Measurements from ENCODE around the gene TTC27. TPM values are rescaled to one million over a fixed set of nuclear protein-coding genes. Genes with fewer than 3 reads are reported as not detected.

Gene TTC27
- polyA plus RNA-seq, 1 donor from 2014 or later, result 11.1 TPM

DNA sequence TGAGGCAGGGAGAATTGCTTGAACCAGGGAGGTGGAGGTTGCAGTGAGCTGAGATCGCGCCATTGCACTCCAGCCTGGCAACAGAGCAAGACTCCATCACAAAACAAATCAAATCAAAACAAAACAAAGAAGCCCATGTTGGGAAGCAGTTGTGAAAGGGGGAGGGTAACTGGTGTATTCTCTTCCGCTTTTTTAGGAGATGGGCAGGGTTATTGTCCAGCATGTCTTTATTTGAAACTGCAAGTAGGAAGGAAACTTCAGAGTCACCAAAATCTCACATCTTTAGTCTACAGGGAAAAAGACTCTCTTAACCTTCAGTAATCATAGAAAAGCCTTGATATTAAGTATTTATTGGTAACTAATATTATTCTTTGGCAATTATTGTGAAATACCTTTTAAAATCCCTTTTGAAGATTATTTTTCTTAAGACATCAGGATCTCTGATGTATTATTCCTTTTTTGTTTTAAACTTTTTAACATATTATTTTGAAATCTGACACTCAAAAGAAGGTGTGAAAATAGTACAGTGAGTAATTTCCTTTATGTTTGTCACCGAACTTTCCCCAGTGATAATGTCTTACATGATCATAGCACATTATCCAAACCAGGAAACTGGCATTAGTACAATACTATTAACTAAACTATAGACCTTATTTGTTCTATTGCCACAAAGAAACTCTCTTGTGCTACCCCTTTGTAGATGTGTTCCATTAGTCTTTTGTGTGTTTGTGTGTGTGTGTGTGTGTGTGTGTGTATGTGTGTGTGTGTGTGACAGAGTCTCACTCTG is 234.6 kb downstream of the TTC27 start (continued):
- no peak for TF ChIP-seq POLR2AphosphoS5 (IDR thresholded peaks at IDR 0.05)

DNA sequence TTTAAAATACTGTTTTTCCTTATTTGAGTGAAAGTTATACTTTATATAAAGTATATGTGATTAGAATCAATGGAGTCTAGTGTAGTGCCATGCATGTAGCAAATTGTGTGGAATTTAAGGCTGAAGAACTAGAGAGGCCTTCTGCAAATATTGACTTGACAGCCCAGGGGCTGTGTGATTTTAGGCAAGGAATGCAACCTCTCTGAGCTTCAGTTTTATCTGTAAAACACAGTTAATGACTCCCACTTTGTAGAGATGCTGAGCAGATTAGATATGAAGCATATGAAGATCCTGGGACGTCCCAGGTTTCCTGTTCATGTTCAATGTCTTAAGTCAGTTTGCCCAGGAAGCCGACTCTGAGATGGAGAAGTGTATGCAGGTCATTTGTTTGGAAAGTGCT is 235.5 kb downstream of the TTC27 start:
- Histone ChIP-seq H3K27ac (ENCODE audit: low read length) (no peak overlapping the region), H3F3A (ENCODE audit: insufficient read depth, low read length, poor library complexity, severe bottlenecking) (no peaks in the 10 kb centered on the region), H3K4me3 (ENCODE audit: low read length) (no peak overlapping the region), H3K9me2 (ENCODE audit: insufficient read depth, low read length) (no peaks in the 10 kb centered on the region), H3K36me3 (ENCODE audit: insufficient read depth, low read length) (no peaks in the 10 kb centered on the region), H2AFZ (ENCODE audit: low read depth, low read length) (no peak overlapping the region), H3K79me2 (replicated peaks; ENCODE audit: insufficient read depth, low read length) (no peaks in the 10 kb centered on the region), H3K27me3 (ENCODE audit: insufficient read depth, low read depth, low read length) (no peaks in the 10 kb centered on the region), H3K9me3 (ENCODE audit: low read length) (no peaks in the 10 kb centered on the region), H4K20me1 (ENCODE audit: insufficient read depth) (no peaks in the 10 kb centered on the region), H3K9ac (ENCODE audit: low read length) (no peak overlapping the region), H3K4me2 (ENCODE audit: low read length) (no peak overlapping the region)
- TF ChIP-seq EZH2 (IDR thresholded peaks at IDR 0.05; ENCODE audit: borderline replicate concordance, insufficient read depth, low read length, poor library complexity, severe bottlenecking) (no peak), POLR2AphosphoS5 (IDR thresholded peaks at IDR 0.05) (no peak), MXI1 (conservative IDR thresholded peaks at IDR 0.05; ENCODE audit: poor library complexity, severe bottlenecking) (no peak), SMC3 (conservative IDR thresholded peaks at IDR 0.05; ENCODE audit: poor library complexity) (no peak), EP300 (conservative IDR thresholded peaks at IDR 0.05; ENCODE audit: poor library complexity, severe bottlenecking) (no peak), RAD21 (conservative IDR thresholded peaks at IDR 0.05) (no peak)

DNA sequence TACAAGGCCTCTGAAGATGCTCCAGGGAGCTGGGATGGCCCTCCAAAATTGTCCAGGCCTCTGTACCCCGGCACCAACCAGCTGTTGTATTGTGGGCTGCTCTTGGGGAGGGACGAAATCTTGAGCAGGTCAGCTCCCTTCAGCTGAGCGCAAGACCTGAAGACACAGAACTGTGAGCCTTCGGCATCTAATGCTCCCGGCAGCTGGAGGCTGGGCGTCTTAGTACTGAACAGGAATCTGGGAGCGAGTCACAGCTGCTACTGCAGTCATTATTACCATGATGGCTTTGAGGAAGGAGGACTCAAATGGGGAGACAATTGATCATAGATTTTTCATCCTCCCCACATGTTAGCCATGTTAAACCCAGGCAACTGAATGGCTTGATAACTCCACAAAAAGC is 236.0 kb downstream of the TTC27 start:
- H3K4me3 ChIP-seq (ENCODE audit: low read length), result no peak overlapping the region
- no peaks in the 10 kb centered on the region for H3K27me3 ChIP-seq (ENCODE audit: insufficient read depth, low read depth, low read length)
- H4K20me1 ChIP-seq (ENCODE audit: insufficient read depth), result no peaks in the 10 kb centered on the region
- H3F3A ChIP-seq (ENCODE audit: insufficient read depth, low read length, poor library complexity, severe bottlenecking), result no peaks in the 10 kb centered on the region
- H3K9ac ChIP-seq (ENCODE audit: low read length), result no peak overlapping the region
- no peaks in the 10 kb centered on the region for H3K36me3 ChIP-seq (ENCODE audit: insufficient read depth, low read length)
- H3K9me3 ChIP-seq (ENCODE audit: low read length), result no peaks in the 10 kb centered on the region
- no peak overlapping the region for H3K4me2 ChIP-seq (ENCODE audit: low read length)
- H2AFZ ChIP-seq (ENCODE audit: low read depth, low read length), result no peak overlapping the region
- H3K27ac ChIP-seq (ENCODE audit: low read length), result no peak overlapping the region
- TF ChIP-seq POLR2AphosphoS5 (IDR thresholded peaks at IDR 0.05) (no peak), EP300 (conservative IDR thresholded peaks at IDR 0.05; ENCODE audit: poor library complexity, severe bottlenecking) (no peak), MXI1 (conservative IDR thresholded peaks at IDR 0.05; ENCODE audit: poor library complexity, severe bottlenecking) (no peak), TAF1 (IDR thresholded peaks at IDR 0.05; ENCODE audit: low read depth) (no peak), EZH2 (IDR thresholded peaks at IDR 0.05; ENCODE audit: borderline replicate concordance, insufficient read depth, low read length, poor library complexity, severe bottlenecking) (no peak), RAD21 (conservative IDR thresholded peaks at IDR 0.05) (no peak), SMC3 (conservative IDR thresholded peaks at IDR 0.05; ENCODE audit: poor library complexity) (no peak)
- TF ChIP-seq, protein P1, sequence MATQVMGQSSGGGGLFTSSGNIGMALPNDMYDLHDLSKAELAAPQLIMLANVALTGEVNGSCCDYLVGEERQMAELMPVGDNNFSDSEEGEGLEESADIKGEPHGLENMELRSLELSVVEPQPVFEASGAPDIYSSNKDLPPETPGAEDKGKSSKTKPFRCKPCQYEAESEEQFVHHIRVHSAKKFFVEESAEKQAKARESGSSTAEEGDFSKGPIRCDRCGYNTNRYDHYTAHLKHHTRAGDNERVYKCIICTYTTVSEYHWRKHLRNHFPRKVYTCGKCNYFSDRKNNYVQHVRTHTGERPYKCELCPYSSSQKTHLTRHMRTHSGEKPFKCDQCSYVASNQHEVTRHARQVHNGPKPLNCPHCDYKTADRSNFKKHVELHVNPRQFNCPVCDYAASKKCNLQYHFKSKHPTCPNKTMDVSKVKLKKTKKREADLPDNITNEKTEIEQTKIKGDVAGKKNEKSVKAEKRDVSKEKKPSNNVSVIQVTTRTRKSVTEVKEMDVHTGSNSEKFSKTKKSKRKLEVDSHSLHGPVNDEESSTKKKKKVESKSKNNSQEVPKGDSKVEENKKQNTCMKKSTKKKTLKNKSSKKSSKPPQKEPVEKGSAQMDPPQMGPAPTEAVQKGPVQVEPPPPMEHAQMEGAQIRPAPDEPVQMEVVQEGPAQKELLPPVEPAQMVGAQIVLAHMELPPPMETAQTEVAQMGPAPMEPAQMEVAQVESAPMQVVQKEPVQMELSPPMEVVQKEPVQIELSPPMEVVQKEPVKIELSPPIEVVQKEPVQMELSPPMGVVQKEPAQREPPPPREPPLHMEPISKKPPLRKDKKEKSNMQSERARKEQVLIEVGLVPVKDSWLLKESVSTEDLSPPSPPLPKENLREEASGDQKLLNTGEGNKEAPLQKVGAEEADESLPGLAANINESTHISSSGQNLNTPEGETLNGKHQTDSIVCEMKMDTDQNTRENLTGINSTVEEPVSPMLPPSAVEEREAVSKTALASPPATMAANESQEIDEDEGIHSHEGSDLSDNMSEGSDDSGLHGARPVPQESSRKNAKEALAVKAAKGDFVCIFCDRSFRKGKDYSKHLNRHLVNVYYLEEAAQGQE (IDR thresholded peaks at IDR 0.05; ENCODE audit: borderline replicate concordance), result no peak
- TF ChIP-seq, protein P2, sequence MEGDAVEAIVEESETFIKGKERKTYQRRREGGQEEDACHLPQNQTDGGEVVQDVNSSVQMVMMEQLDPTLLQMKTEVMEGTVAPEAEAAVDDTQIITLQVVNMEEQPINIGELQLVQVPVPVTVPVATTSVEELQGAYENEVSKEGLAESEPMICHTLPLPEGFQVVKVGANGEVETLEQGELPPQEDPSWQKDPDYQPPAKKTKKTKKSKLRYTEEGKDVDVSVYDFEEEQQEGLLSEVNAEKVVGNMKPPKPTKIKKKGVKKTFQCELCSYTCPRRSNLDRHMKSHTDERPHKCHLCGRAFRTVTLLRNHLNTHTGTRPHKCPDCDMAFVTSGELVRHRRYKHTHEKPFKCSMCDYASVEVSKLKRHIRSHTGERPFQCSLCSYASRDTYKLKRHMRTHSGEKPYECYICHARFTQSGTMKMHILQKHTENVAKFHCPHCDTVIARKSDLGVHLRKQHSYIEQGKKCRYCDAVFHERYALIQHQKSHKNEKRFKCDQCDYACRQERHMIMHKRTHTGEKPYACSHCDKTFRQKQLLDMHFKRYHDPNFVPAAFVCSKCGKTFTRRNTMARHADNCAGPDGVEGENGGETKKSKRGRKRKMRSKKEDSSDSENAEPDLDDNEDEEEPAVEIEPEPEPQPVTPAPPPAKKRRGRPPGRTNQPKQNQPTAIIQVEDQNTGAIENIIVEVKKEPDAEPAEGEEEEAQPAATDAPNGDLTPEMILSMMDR (IDR thresholded peaks at IDR 0.05; ENCODE audit: poor library complexity, severe bottlenecking), result no peak
- H3K79me2 ChIP-seq (replicated peaks; ENCODE audit: insufficient read depth, low read length), result no peaks in the 10 kb centered on the region
- H3K9me2 ChIP-seq (ENCODE audit: insufficient read depth, low read length), result no peaks in the 10 kb centered on the region

Data from neural cell (in vitro differentiated cells).